Endometrial microvascular endothelial cells (primary cell): ENCODE results near the gene SLC41A1. TPM values are rescaled to one million over a fixed set of nuclear protein-coding genes. Genes with fewer than 3 reads are reported as not detected.
"Not testable (repeated sequence)": the region's sequence is repeated elsewhere in the genome, so short reads cannot be mapped to it uniquely, and the experiment has no call there.

Experiments
- in situ Hi-C: cut with HindIII; loops from 2 replicates; pipeline ENCODE4 v1.10.0; 2017; ENCODE audit warnings: low sequenced_read_pairs, low pct_unique_long_range_greater_than_20kb; ENCODE audit errors: inconsistent ontology term
- total RNA-seq: library from RNA; depleted of rRNA; stranded (reverse); fragments of >200 nt; gene quantifications from one replicate; pipeline ENCODE4 v1.2.3, GENCODE V29; 2015; ENCODE audit errors: inconsistent ontology term

The SLC41A1 gene
- 17.1 TPM for total RNA-seq

GRCh38 chr1:205812878-205813754 lies at the start of gene SLC41A1:
Gene SLC41A1 (minus strand): TSS chr1:205813198. CDS start chr1:205810441, 2,757 bp downstream.
- in situ Hi-C loops, result no loop called here

- in situ Hi-C loops, result no loop called here
Measured at GRCh38 chr1:205861540-205861939, 48.5 kb upstream of the SLC41A1 start.

- in situ Hi-C loops, result no loop called here
Measured at GRCh38 chr1:205858141-205858961, 45.4 kb upstream of the SLC41A1 start.

- in situ Hi-C loops, result not testable (repeated sequence)
Measured at GRCh38 chr1:205857501-205857900, 44.5 kb upstream of the SLC41A1 start.

GRCh38 chr1:205856433-205856832 lies 43.4 kb upstream of the SLC41A1 start:
- in situ Hi-C loops, result no loop called here

DNA sequence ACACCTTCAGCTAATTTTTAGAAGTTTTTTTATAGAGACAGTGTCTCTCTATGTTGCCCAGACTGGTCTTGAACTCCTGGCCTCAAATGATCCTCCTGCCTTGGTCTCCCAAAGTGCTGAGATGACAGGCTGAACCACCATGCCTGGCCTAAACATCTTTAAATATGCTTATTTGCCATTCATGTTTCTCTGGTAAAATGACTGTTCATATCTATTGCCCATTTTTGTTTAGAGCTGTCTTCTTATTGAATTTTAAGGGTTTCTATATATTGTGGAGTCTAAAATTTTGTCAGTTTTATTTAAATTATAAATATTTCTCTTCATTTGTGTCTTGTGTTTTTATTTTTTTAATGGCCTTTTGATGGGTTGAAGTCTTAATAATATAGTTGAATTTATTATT lies 40.0 kb upstream of the SLC41A1 start:
- in situ Hi-C loops, result no loop called here

DNA sequence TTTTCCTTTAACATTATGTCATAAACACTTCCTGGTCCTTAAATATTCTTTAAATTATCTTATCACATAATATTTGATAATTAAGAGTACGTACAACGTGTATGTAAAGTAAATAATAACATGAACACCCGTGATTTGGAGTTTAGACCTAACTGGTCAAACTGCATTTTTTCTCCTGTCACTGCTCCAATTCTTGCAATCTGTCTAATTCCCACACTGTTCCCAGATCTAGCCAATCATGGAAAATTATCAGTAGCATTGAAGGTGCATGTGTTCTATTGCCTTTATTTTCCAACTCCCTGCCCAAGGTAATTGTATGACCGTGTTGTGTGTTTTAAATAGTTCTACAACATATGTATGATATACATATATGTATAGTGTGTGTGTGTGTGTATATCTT lies 39.0 kb upstream of the SLC41A1 start:
- in situ Hi-C loops, result no loop called here

DNA sequence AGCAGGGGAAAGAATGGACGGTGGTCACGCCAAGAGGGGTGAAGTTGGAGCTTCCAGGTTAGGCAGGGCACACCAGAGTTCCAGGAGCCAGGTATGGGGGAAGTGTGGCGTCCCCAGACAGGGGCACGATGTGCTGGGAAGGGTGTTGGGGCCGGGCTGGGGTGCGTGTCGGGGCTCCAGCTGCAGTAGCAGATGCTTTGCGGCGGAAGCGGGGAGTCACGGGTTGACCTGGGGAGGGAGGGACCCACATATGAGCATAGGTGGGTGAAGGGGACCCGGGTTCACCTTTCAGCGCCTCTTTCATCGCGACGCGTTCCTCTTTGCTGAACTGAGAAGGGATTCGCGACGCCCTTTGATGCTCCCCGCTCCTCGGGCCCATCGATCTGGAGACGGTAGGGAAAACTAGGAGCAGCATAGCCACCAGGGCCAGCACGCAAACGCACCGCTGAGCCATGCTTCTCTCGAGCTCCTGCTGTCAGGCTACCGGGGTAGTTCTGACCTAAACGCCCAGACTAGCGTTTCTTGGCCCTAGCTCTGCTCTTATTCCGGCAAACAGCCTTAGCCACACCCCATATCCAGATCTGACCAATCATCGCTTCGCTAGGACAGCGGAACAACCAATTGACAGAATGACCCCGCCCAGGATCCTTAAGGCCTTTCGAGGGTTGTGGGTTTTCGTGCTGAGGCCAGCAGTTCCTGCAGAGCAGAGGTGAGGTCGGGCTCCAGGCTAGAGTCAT lies 36.8 kb upstream of the SLC41A1 start, which contains the start of gene PM20D1:
Gene PM20D1, minus strand, starts transcription at position 514 of the 737 bp plus-strand sequence. Its CDS starts 60 bp downstream, at position 454.
- in situ Hi-C loops, result no loop called here

GRCh38 chr1:205843036-205843859 lies 30.2 kb upstream of the SLC41A1 start:
- in situ Hi-C loops, result no loop called here

GRCh38 chr1:205842229-205842628 lies 29.2 kb upstream of the SLC41A1 start:
- in situ Hi-C loops, result no loop called here

- in situ Hi-C loops, result no loop called here
Measured at GRCh38 chr1:205840146-205840923, 27.3 kb upstream of the SLC41A1 start.

DNA sequence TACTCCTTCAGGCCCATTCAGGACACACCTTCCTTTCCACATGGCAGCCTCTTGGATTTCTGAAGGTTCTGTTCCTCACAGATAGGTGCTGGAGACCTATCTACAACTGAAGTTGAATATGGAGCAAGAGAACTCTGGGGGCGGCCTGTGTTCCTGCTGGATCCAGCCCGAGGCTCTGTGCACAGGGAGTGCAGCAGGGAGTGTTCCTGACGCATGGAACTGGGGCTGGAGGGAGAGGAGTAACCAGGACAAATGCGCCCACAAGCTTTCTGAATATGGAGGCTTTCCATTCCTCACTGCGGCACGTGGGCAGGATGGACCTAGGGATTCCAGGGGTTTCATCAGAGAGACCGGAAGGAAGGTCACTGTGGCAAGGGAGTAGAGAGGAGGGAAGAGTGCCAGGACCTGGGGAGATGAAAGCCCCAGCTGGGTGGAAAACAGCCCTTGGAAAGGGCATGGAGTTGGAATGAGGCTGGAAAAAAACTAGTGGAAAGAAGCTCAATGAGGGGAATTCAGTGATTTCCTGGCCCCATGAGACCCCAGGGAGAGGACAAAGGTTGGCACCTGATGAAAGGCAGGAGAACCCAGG lies 24.5 kb upstream of the SLC41A1 start:
- in situ Hi-C loops, result no loop called here

GRCh38 chr1:205834751-205835150 lies 21.8 kb upstream of the SLC41A1 start:
- in situ Hi-C loops, result no loop called here

DNA sequence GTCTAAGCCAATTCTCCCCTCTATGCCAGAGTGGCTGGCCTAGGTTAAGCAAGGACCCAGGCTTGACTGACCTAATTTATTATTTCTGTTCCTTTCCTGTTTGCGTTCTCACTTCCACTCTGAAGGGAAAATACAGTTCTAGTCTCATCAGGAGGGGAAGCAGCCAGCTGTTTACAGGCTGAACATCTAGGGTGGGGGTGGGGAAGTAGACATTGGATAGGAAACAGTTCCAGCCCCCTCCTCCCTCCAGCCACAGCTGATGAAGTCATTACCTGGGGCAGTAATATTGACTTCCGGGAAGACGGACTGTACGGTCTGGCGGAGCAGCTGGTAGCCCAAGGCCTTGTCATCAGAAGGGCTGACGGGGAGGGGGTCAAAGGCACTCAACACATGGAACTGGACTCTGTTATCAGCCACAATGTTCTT lies 19.3 kb upstream of the SLC41A1 start:
- in situ Hi-C loops, result no loop called here

DNA sequence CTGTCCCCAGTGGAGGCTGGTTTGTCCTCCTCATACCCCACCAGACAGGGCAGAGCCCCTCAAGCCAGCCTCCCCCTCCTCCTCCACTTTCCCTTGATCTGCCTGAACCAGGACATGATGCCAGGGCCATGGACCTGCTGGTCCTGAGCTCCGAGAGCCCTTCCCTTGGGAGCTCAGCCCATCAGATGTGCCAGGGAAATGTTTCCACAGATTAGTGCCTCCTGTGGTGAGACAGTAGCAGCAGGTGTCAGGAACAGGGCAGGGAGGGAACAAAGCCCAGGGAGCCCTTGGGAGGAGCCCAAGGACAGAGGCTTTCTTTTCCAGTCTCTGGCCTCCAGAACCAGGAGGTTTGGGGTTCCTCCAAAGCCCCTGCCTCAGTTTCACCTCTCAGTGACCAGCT lies 14.6 kb upstream of the SLC41A1 start:
- in situ Hi-C loops, result no loop called here

GRCh38 chr1:205826995-205827394 lies 14.0 kb upstream of the SLC41A1 start:
- in situ Hi-C loops, result no loop called here
